HG03108 (cell line): ENCODE measurements around the gene KDM6B.

Experiments
- ATAC-seq: cut with Tn5 transposase; IDR thresholded peaks from one replicate; pipeline ENCODE4 v1.9.1; 2021; ENCODE audit warnings: moderate library complexity; ENCODE audit not compliant: unreplicated experiment

Gene KDM6B

GRCh38 chr17:7818746-7819645, 15.0 kb upstream of the KDM6B start:
- no peak for ATAC-seq

- ATAC-seq = no peak
Observed at GRCh38 chr17:7820231-7820630, 13.8 kb upstream of the KDM6B start.

- no peak for ATAC-seq
Observed at GRCh38 chr17:7822126-7822525, 11.9 kb upstream of the KDM6B start.

- ATAC-seq = no peak
Observed at GRCh38 chr17:7823581-7824001, 10.4 kb upstream of the KDM6B start.

GRCh38 chr17:7824021-7824924, 9.7 kb upstream of the KDM6B start:
- ATAC-seq = no peak

- no peak for ATAC-seq
Observed at GRCh38 chr17:7825206-7825990, 8.6 kb upstream of the KDM6B start.

- ATAC-seq = no peak
Observed at GRCh38 chr17:7830616-7831015, 3.4 kb upstream of the KDM6B start.

GRCh38 chr17:7831233-7831632, 2.8 kb upstream of the KDM6B start:
- ATAC-seq = no peak

- ATAC-seq = no peak
Observed at GRCh38 chr17:7832431-7832830, 1.6 kb upstream of the KDM6B start.

GRCh38 chr17:7833011-7833794, 814 bp upstream of the KDM6B start:
- no peak for ATAC-seq

GRCh38 chr17:7834542-7834956, 532 bp downstream of the KDM6B start:
- no peak for ATAC-seq

- peak; percentile 45 for ATAC-seq
Observed at GRCh38 chr17:7834957-7835813, 1.2 kb downstream of the KDM6B start.

- ATAC-seq = peak; percentile 24
Observed at GRCh38 chr17:7835814-7836595, 2.0 kb downstream of the KDM6B start.

GRCh38 chr17:7836596-7837407, 2.8 kb downstream of the KDM6B start:
- no peak for ATAC-seq

- no peak for ATAC-seq
Observed at GRCh38 chr17:7837408-7838088, 3.5 kb downstream of the KDM6B start.

GRCh38 chr17:7838090-7839075, 4.4 kb downstream of the KDM6B start:
- ATAC-seq = no peak
